Transverse colon (tissue), 4 donors: ENCODE results near the gene GATA3. TPM values are rescaled to one million over a fixed set of nuclear protein-coding genes. Genes with fewer than 3 reads are reported as not detected.
"Not testable (repeated sequence)": the region's sequence is repeated elsewhere in the genome, so short reads cannot be mapped to it uniquely, and the experiment has no call there.

Experiments
- DNase-seq: peaks from one replicate; pipeline ENCODE4 v3.0.0-alpha.2; 2019
- H3K27ac ChIP-seq, 4 donors: fragments of 200-600 bp; sonication (generic); 2 replicates each; pipeline ENCODE4 v1.5.1; 2016 to 2018; ENCODE audit warnings: inconsistent platforms in 4 of 4
- H3K27me3 ChIP-seq: fragments of 200-600 bp; sonication (generic); 2 replicates; pipeline ENCODE4 v1.5.1; 2017; ENCODE audit warnings: inconsistent platforms
- H3K36me3 ChIP-seq, 4 donors: fragments of 200-600 bp; sonication (generic); 2 replicates each; pipeline ENCODE4 v1.5.1; 2017 to 2019; ENCODE audit warnings: inconsistent platforms in 4 of 4
- H3K4me1 ChIP-seq, 4 donors: fragments of 200-600 bp; sonication (generic); 2 replicates each; pipeline ENCODE4 v1.5.1; 2017 to 2020; ENCODE audit warnings: inconsistent platforms in 4 of 4
- H3K4me3 ChIP-seq, 4 donors: fragments of 200-600 bp; sonication (generic); 1 replicate in 1 of 4; 2 replicates in 3 of 4; pipeline versions ENCODE4 v1.5.1 to v1.6.1; 2017 to 2019; ENCODE audit warnings: inconsistent platforms in 4 of 4
- H3K9me3 ChIP-seq, 2 donors: fragments of 200-600 bp; sonication (generic); 2 replicates each; pipeline ENCODE4 v1.5.1; 2017 to 2019; ENCODE audit warnings: inconsistent platforms in 2 of 2
- CTCF ChIP-seq, 5 experiments: fragments of 200-600 bp in 3 of 5; fragments of 450-650 bp in 2 of 5; sonication (generic) in 3 of 5; IDR thresholded peaks; 1 replicate in 2 of 5; 2 replicates in 3 of 5; pipeline ENCODE4 v1.5.1; 2016 to 2017; ENCODE audit warnings: antibody characterized with exemption in 5 of 5, inconsistent platforms in 3 of 5, mild to moderate bottlenecking in 2 of 5, moderate library complexity in 1 of 5
- EP300 ChIP-seq: sonication (generic); formaldehyde crosslinking; IDR thresholded peaks from one replicate; pipeline ENCODE4 v1.6.1; 2017; ENCODE audit warnings: antibody characterized with exemption, low read depth
- POLR2A ChIP-seq: fragments of 450-650 bp; IDR thresholded peaks from one replicate; pipeline ENCODE4 v1.6.1; 2016; ENCODE audit warnings: antibody characterized with exemption, mild to moderate bottlenecking, moderate library complexity
- POLR2AphosphoS5 ChIP-seq, 3 donors: sonication (generic); formaldehyde crosslinking; IDR thresholded peaks; one replicate each; pipeline ENCODE4 v1.6.1; 2016; ENCODE audit warnings: antibody characterized with exemption in 3 of 3
- WGBS, 2 donors: methylation state at CpG; one replicate each; pipeline ENCODE4 v1.1.5; 2018; ENCODE audit warnings: low coverage in 1 of 2; 5-methylcytosine and 5-hydroxymethylcytosine counted together
- in situ Hi-C, 4 donors: fragments of 200-750 bp; cut with MboI; loops; one replicate each; pipeline versions ENCODE4 v1.15.0 to v1.15.1; 2017; ENCODE audit warnings: low sequenced_read_pairs in 3 of 4, low pct_ligation_motif_present in 1 of 4, low pct_unique_long_range_greater_than_20kb in 1 of 4
- intact Hi-C: fragments of 100-400 bp; cut with DNase I; formaldehyde crosslinking; loops from one replicate; pipeline ENCODE4 v1.15.1; 2023; ENCODE audit warnings: low total_unique reads
- total RNA-seq, 4 donors: library from RNA; depleted of rRNA; stranded (reverse); fragments of >200 nt; gene quantifications; one replicate each; pipeline ENCODE4 v1.1.0, GENCODE V29; 2016

The GATA3 gene
- total RNA-seq, 4 donors from 2014 or later, result 0.48 TPM; not detected in 3

DNA sequence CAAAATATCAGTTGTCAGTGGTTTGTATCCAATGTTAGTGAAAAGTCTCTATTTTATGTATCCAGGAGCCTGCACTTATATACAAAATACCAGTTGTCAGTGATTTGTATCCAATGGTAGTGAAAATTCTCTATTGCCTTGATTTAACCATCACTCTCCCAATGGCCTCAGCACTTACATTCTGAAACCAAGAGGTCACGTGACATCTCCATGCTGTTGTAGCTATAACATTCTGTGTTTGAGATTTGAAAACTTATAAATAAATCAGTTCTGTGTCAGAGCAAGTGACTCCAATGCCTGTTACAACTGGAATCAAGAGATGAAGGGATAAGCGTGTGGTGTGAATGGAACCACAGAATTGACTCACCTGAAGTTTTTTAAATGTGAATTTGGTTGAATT, 30.6 kb upstream of the GATA3 start:
- H3K27me3 ChIP-seq, result peaks cover 35% of the 10 kb centered on the region
- intact Hi-C loops (no loop called here), in situ Hi-C loops (no loop called here)
- H3K9me3 ChIP-seq, result no peaks in the 10 kb centered on the region
- DNase-seq, result no peak
- H3K4me3 ChIP-seq, result no peak overlapping the region
- H3K27ac ChIP-seq, result no peak overlapping the region
- no peaks in the 10 kb centered on the region for H3K4me1 ChIP-seq
- WGBS, 2 donors, result 83 to 91% methylated on average over 2 of the region's 2 CpGs
- TF ChIP-seq POLR2AphosphoS5 (IDR thresholded peaks at IDR 0.05) (no peak), EP300 (no peak), POLR2A (no peak), CTCF (IDR thresholded peaks at IDR 0.05) (no peak)
- H3K36me3 ChIP-seq, result no peaks in the 10 kb centered on the region

DNA sequence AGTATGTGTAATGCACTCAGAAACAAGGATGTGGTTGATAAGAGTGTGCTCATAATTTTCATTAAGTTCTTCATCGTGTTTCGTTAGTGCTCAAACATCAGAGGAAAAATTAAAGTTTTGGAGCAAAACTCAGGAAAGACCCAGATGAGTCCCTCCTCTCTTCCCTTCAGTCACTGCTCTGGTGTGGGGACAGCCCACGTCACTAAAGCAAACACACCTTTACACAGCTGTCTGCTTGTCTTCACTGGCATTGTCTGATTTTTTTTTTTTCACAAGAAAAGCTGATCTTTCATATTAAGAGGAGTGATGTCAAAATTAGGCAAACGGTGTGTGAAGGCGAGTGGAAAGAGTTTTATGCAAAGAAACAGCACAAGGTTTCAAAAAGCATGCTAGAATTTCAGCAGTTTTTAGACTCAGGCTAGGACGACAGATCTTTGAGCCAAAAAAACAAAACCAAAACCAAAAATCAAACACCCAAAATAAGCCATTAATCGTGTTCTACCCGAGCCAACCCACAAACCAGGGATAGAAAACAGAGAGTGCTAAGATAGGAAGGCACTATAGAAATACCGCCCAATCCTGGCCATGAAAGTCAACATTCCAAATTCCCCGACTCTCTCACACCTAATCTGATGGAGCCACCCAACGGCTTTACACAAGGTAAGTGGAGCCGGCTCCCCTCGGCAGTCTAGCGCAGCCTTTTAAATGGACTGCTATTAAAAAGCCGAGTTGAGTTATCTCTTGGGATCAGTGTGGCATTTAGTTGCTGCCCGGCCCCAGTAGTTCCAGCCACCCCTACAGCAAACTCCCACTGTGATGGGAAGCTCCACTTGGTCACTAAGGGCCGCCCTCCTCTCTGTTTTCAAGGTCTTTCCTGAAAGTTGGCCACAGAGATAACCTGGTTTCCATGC, 27.9 kb upstream of the GATA3 start:
- Histone ChIP-seq H3K4me3 (no peak overlapping the region), H3K9me3 (no peaks in the 10 kb centered on the region), H3K27me3 (peaks cover 57% of the 10 kb centered on the region), H3K27ac (no peak overlapping the region), H3K36me3 (no peaks in the 10 kb centered on the region), H3K4me1 (no peaks in the 10 kb centered on the region)
- in situ Hi-C loops, result loop anchor here in 1 of 4 donors (25.0 kb wide), 1 partner anchor 436 kb away; no protein-coding TSS in a partner anchor
- WGBS, 2 donors, result 32 to 34% methylated on average over 10 to 17 of the region's 17 CpGs
- TF ChIP-seq EP300, result no peak
- TF ChIP-seq POLR2A, result no peak
- no peak for TF ChIP-seq CTCF (IDR thresholded peaks at IDR 0.05)
- TF ChIP-seq POLR2AphosphoS5 (IDR thresholded peaks at IDR 0.05), result no peak
- DNase-seq, result no peak
- intact Hi-C loops, result no loop called here

GRCh38 chr10:8031211-8031610, 23.3 kb upstream of the GATA3 start:
- intact Hi-C loops, DNase-seq, H3K27ac ChIP-seq, H3K9me3 ChIP-seq, H3K36me3 ChIP-seq, H3K4me3 ChIP-seq: not testable (repeated sequence)
- in situ Hi-C loops, result loop anchor here in 1 of 4 donors (25.0 kb wide), 1 partner anchor 431 kb away; no protein-coding TSS in a partner anchor
- Histone ChIP-seq H3K27me3 (peaks cover 80% of the 10 kb centered on the region), H3K4me1 (peaks cover 5 to 21% (median 10%) of the 10 kb centered on the region in 4 donors)
- WGBS, 2 donors, result 85 to 100% methylated on average over 2 to 5 of the region's 5 CpGs

GRCh38 chr10:8032558-8032957, 21.9 kb upstream of the GATA3 start:
- no peak for DNase-seq
- Histone ChIP-seq H3K27ac (no peak overlapping the region), H3K4me3 (no peak overlapping the region), H3K4me1 (peaks cover 5 to 22% (median 15%) of the 10 kb centered on the region in 4 donors), H3K27me3 (peaks cover 81% of the 10 kb centered on the region), H3K9me3 (no peaks in the 10 kb centered on the region), H3K36me3 (no peaks in the 10 kb centered on the region)
- in situ Hi-C loops (loop anchor here in 1 of 4 donors (25.0 kb wide), 1 partner anchor 430 kb away; no protein-coding TSS in a partner anchor), intact Hi-C loops (no loop called here)
- no peak for TF ChIP-seq POLR2A
- no peak for TF ChIP-seq CTCF (IDR thresholded peaks at IDR 0.05)
- no peak for TF ChIP-seq EP300
- no peak for TF ChIP-seq POLR2AphosphoS5 (IDR thresholded peaks at IDR 0.05)
- 85 to 94% methylated on average over 2 to 7 of the region's 7 CpGs for WGBS, 2 donors
